Measurements from ENCODE around the gene ATAT1.

- TF ChIP-seq CTCF (conservative IDR thresholded peaks at IDR 0.05 in 1 of 2, IDR thresholded peaks at IDR 0.05 in 1 of 2; ENCODE audit: extremely low read depth in 1 of 2, insufficient read depth in 1 of 2, low read depth in 1 of 2, low read length in 2 of 2) (no peak), EZH2 (IDR thresholded peaks at IDR 0.05; ENCODE audit: borderline replicate concordance, low read length) (no peak)
Observed at GRCh38 chr6:30644769-30645168, 18.1 kb downstream of the ATAT1 start.

Measured in mammary epithelial cell (primary cell).